Body of pancreas (tissue), 4 donors: ENCODE results near the gene EDIL3. TPM values are rescaled to one million over a fixed set of nuclear protein-coding genes. Genes with fewer than 3 reads are reported as not detected.

Source experiments
- ATAC-seq: fragments of 150-250 bp; one replicate; pipeline ENCODE4 v1.9.1; 2016
- DNase-seq, 4 donors: peaks; one replicate each; pipeline ENCODE4 v3.0.0-alpha.2; 2019
- H3K27ac ChIP-seq, 4 donors: fragments of 200-600 bp; sonication (generic); 1 replicate in 3 of 4; 2 replicates in 1 of 4; pipeline versions ENCODE4 v1.5.1 to v1.6.1; 2016 to 2019; ENCODE audit warnings: mild to moderate bottlenecking in 1 of 4, mixed read lengths in 1 of 4, moderate library complexity in 1 of 4
- H3K27me3 ChIP-seq, 2 donors: fragments of 200-600 bp; sonication (generic); one replicate each; pipeline ENCODE4 v1.6.0; 2016; ENCODE audit warnings: mild to moderate bottlenecking in 1 of 2
- H3K36me3 ChIP-seq, 2 donors: fragments of 200-600 bp; sonication (generic); replicated peaks in 1 of 2; 2 replicates each; pipeline ENCODE4 v1.5.1; 2016; ENCODE audit warnings: low read depth in 2 of 2; ENCODE audit not compliant: insufficient read depth in 1 of 2
- H3K4me1 ChIP-seq: fragments of 200-600 bp; sonication (generic); one replicate; pipeline ENCODE4 v1.6.0; 2016
- H3K4me3 ChIP-seq, 2 donors: fragments of 200-600 bp; sonication (generic); 1 replicate in 1 of 2; 2 replicates in 1 of 2; pipeline ENCODE4 v1.5.1; 2016 to 2019
- H3K9me3 ChIP-seq, 3 donors: fragments of 200-600 bp; sonication (generic); 1 replicate in 2 of 3; 2 replicates in 1 of 3; pipeline ENCODE4 v1.5.1; 2016
- POLR2A ChIP-seq, 3 donors: fragments of 450-650 bp; IDR thresholded peaks; one replicate each; pipeline ENCODE4 v1.6.1; 2016; ENCODE audit warnings: antibody characterized with exemption in 3 of 3, mild to moderate bottlenecking in 2 of 3
- WGBS, 2 donors: methylation state at CpG; one replicate each; pipeline ENCODE4 v1.1.5; 2017; 5-methylcytosine and 5-hydroxymethylcytosine counted together
- intact Hi-C: fragments of 100-400 bp; cut with DNase I; formaldehyde crosslinking; loops from one replicate; pipeline ENCODE4 v1.15.1; 2023
- total RNA-seq, 2 donors: library from RNA; depleted of rRNA; stranded (reverse); fragments of >200 nt; gene quantifications; one replicate each; pipeline ENCODE4 v1.1.0, GENCODE V29; 2016
- TF ChIP-seq, protein P1 (sequence below), 7 experiments: fragments of 450-650 bp in 4 of 7; fragments of 200-600 bp in 3 of 7; sonication (generic) in 3 of 7; IDR thresholded peaks; one replicate each; pipeline ENCODE4 v1.5.1; 2016 to 2019; ENCODE audit warnings: antibody characterized with exemption in 7 of 7

Gene EDIL3
- total RNA-seq, 2 donors from 2014 or later, result 2.3 to 4.7 TPM

DNA sequence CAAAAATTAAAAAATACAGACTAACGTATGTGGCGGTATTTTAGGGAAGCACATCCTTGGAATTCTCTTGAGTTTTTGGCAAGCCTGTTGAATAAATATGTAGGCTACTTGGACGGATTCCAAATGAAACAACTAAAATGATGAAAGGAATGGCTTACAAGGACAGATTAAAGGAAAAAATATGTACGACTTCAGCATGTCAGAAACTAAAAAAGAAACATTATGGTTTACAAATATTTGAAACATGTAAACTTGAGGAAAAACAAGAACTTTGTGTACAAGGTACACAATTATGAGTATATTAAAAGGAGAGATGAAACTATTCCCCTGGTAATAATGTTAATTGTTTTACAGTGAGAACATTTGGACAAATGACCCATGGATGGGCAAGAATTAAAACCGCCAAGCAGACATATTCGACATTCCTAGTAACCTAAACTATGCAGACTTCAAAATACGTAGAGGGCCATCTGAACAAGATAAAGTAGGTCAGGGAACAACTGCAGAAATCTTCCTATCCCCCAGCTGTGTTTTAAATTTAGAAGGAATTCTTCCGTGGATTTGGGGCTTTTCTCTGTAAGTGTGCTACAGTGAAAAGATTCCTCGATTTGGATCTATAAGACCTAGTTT, 12.5 kb downstream of the EDIL3 start:
- no peak for TF ChIP-seq POLR2A (IDR thresholded peaks at IDR 0.05)
- TF ChIP-seq, protein P1, sequence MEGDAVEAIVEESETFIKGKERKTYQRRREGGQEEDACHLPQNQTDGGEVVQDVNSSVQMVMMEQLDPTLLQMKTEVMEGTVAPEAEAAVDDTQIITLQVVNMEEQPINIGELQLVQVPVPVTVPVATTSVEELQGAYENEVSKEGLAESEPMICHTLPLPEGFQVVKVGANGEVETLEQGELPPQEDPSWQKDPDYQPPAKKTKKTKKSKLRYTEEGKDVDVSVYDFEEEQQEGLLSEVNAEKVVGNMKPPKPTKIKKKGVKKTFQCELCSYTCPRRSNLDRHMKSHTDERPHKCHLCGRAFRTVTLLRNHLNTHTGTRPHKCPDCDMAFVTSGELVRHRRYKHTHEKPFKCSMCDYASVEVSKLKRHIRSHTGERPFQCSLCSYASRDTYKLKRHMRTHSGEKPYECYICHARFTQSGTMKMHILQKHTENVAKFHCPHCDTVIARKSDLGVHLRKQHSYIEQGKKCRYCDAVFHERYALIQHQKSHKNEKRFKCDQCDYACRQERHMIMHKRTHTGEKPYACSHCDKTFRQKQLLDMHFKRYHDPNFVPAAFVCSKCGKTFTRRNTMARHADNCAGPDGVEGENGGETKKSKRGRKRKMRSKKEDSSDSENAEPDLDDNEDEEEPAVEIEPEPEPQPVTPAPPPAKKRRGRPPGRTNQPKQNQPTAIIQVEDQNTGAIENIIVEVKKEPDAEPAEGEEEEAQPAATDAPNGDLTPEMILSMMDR (IDR thresholded peaks at IDR 0.05), result no peak
- intact Hi-C loops, result no loop called here
- H3K36me3 ChIP-seq, result no peaks in the 10 kb centered on the region
- ATAC-seq (no peak), DNase-seq (no peak)
- no peak overlapping the region for H3K27ac ChIP-seq
- H3K9me3 ChIP-seq, result no peaks in the 10 kb centered on the region
- H3K27me3 ChIP-seq, result no peaks in the 10 kb centered on the region
- no peak overlapping the region for H3K4me3 ChIP-seq
- 56 to 58% methylated on average over 9 of the region's 9 CpGs for WGBS, 2 donors
- no peaks in the 10 kb centered on the region for H3K4me1 ChIP-seq

DNA sequence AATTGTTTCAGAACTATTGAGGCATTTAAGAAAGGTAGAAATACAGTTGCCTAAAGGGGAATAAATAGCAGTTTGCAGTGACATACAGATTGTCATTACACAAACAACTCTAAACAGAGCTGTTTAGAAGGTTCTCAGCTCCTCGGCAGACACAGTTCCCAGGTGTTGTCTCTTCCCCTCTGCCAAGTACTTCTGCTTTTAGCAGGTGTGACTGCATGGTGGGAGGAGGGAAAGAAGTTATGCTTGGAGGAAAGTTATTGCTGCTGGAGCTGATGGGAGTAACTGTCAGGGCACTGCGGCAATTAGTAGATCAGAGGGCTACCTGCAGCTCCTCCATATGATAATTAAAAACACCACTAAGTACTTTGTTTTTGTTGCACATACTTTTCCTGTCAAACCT, 14.5 kb downstream of the EDIL3 start:
- intact Hi-C loops, result no loop called here
- no peak for ATAC-seq
- H3K27me3 ChIP-seq, result no peaks in the 10 kb centered on the region
- H3K36me3 ChIP-seq, result no peaks in the 10 kb centered on the region
- no peaks in the 10 kb centered on the region for H3K9me3 ChIP-seq
- 37 to 42% methylated on average over 2 of the region's 2 CpGs for WGBS, 2 donors
- no peak overlapping the region for H3K4me3 ChIP-seq
- H3K4me1 ChIP-seq, result no peaks in the 10 kb centered on the region
- no peak overlapping the region for H3K27ac ChIP-seq
- no peak for DNase-seq
- no peak for TF ChIP-seq POLR2A (IDR thresholded peaks at IDR 0.05)
- TF ChIP-seq, protein P1 (IDR thresholded peaks at IDR 0.05), result no peak

DNA sequence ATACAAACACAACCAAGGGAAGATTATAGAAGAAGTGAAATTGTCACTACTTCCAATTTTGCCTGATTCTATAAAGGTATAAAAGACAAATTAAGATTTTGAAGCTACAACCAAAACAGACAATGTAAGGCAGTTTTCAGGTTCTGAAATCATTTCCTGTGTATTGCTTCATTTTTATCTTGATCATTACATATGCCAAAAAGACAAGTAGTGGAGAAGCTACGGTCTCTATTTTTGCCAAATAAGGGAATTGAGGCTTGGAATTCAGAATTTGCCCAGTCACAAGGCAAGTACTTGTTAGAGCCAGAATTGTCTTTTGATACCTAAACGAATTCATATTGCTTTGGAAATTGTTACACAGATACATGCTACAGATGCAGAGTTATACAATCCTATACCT, 20.6 kb downstream of the EDIL3 start:
- Histone ChIP-seq H3K36me3 (no peaks in the 10 kb centered on the region), H3K9me3 (no peaks in the 10 kb centered on the region), H3K4me3 (no peak overlapping the region), H3K4me1 (no peaks in the 10 kb centered on the region), H3K27ac (no peak overlapping the region), H3K27me3 (no peaks in the 10 kb centered on the region)
- DNase-seq (no peak), ATAC-seq (no peak)
- WGBS, 2 donors, result 57 to 66% methylated on average over 2 of the region's 2 CpGs
- intact Hi-C loops, result no loop called here
- TF ChIP-seq, protein P1 (IDR thresholded peaks at IDR 0.05), result no peak
- no peak for TF ChIP-seq POLR2A (IDR thresholded peaks at IDR 0.05)

DNA sequence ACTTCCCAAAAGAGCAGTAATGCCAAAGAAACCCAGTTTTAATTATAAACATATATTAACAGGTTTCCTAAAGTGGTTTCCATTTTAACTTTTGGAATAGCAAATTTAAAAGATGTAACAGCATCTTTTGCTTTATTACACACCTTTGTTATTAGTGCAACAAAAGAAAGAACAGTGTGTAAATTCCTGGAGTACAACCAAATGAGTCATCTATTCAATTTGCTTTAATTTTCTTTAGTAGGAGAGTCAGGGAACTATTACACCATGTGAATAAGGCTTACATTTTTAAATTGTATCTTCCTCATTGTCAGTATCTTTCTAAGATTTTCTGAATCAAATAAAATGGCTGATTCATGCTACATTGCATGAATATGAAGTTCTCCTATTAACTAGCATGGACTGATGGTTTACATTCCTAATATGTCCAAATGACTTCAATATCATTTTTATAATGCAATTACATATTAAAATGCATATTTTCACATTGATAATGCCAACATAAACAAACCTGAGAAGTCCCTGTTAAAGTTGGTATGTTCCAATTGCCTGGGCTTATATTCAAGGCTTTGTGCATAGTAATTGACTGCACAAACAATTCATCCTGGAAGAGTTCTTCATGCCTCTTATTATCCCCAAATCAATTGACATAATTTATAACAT, 22.5 kb downstream of the EDIL3 start:
- TF ChIP-seq, protein P1 (IDR thresholded peaks at IDR 0.05), result no peak
- no peak for TF ChIP-seq POLR2A (IDR thresholded peaks at IDR 0.05)
- no peak for DNase-seq
- H3K9me3 ChIP-seq, result no peaks in the 10 kb centered on the region
- ATAC-seq, result no peak
- H3K4me1 ChIP-seq, result no peaks in the 10 kb centered on the region
- H3K27me3 ChIP-seq, result no peaks in the 10 kb centered on the region
- intact Hi-C loops, result no loop called here
- no peak overlapping the region for H3K4me3 ChIP-seq
- no peak overlapping the region for H3K27ac ChIP-seq
- H3K36me3 ChIP-seq, result no peaks in the 10 kb centered on the region

DNA sequence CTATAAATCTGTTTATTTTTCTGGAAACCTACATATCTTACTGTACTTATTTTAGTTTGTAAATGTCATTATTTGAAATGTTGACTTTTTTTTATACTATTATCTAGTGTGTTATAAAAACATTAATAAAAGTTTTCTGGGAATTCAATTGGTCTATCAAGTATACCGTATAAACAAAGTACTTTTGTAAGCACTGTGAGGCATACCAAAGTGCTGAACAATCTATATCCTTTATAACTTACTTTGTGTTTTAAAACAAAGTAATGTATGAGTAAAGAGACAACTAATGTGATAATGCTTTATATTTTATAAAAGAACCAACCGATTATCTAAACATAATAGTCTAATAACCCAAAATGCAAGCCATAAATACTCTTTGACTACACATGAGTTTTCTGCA, 23.1 kb downstream of the EDIL3 start:
- H3K27me3 ChIP-seq, result no peaks in the 10 kb centered on the region
- H3K36me3 ChIP-seq, result no peaks in the 10 kb centered on the region
- H3K4me1 ChIP-seq, result no peaks in the 10 kb centered on the region
- H3K9me3 ChIP-seq, result no peaks in the 10 kb centered on the region
- DNase-seq, result no peak
- no peak for ATAC-seq
- WGBS, 2 donors, result 58 to 68% methylated on average over 2 of the region's 2 CpGs
- no peak overlapping the region for H3K27ac ChIP-seq
- intact Hi-C loops, result no loop called here
- TF ChIP-seq, protein P1 (IDR thresholded peaks at IDR 0.05), result no peak
- no peak for TF ChIP-seq POLR2A (IDR thresholded peaks at IDR 0.05)
- no peak overlapping the region for H3K4me3 ChIP-seq
